ENCODE data around the gene GLIPR1L2. TPM values are rescaled to one million over a fixed set of nuclear protein-coding genes. Genes with fewer than 3 reads are reported as not detected.
"Not testable (repeated sequence)": the region's sequence is repeated elsewhere in the genome, so short reads cannot be mapped to it uniquely, and the experiment has no call there.

The GLIPR1L2 gene
- total RNA-seq, 4 donors from 2014 or later, result 0.17 to 4.5 (median 1.0) TPM

- intact Hi-C loops (cut with DNase I), result no loop called here
- 67% methylated on average over 4 of the region's 4 CpGs for WGBS
- H3K4me1 ChIP-seq, result no peaks in the 10 kb centered on the region
- H3K4me3 ChIP-seq, result no peak overlapping the region
- H3K27me3 ChIP-seq, result peaks cover 0 to 4% (median 0%) of the 10 kb centered on the region in 4 donors
- TF ChIP-seq POLR2AphosphoS5 (IDR thresholded peaks at IDR 0.05), result no peak
- TF ChIP-seq POLR2A (IDR thresholded peaks at IDR 0.05; ENCODE audit: low read depth), result no peak
- no peak for TF ChIP-seq EP300 (IDR thresholded peaks at IDR 0.05)
- TF ChIP-seq, protein P1, sequence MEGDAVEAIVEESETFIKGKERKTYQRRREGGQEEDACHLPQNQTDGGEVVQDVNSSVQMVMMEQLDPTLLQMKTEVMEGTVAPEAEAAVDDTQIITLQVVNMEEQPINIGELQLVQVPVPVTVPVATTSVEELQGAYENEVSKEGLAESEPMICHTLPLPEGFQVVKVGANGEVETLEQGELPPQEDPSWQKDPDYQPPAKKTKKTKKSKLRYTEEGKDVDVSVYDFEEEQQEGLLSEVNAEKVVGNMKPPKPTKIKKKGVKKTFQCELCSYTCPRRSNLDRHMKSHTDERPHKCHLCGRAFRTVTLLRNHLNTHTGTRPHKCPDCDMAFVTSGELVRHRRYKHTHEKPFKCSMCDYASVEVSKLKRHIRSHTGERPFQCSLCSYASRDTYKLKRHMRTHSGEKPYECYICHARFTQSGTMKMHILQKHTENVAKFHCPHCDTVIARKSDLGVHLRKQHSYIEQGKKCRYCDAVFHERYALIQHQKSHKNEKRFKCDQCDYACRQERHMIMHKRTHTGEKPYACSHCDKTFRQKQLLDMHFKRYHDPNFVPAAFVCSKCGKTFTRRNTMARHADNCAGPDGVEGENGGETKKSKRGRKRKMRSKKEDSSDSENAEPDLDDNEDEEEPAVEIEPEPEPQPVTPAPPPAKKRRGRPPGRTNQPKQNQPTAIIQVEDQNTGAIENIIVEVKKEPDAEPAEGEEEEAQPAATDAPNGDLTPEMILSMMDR (IDR thresholded peaks at IDR 0.05), result no peak
- H3K36me3 ChIP-seq, result no peaks in the 10 kb centered on the region
- peaks cover 0 to 19% (median 9%) of the 10 kb centered on the region in 4 donors for H3K9me3 ChIP-seq
- DNase-seq (ENCODE audit: extremely low spot score), result no peak
- no peak overlapping the region for H3K27ac ChIP-seq (replicated peaks in 1 of 4)
Observed at GRCh38 chr12:75438059-75438754, 47.3 kb downstream of the GLIPR1L2 start.

GRCh38 chr12:75439048-75439447, 48.2 kb downstream of the GLIPR1L2 start:
- WGBS, result 81% methylated on average over 2 of the region's 2 CpGs
- Histone ChIP-seq H3K27me3 (peaks cover 0 to 4% (median 0%) of the 10 kb centered on the region in 4 donors), H3K27ac (replicated peaks in 1 of 4) (no peak overlapping the region), H3K4me3 (no peak overlapping the region), H3K36me3 (no peaks in the 10 kb centered on the region), H3K4me1 (no peaks in the 10 kb centered on the region), H3K9me3 (peaks cover 0 to 19% (median 9%) of the 10 kb centered on the region in 4 donors)
- TF ChIP-seq POLR2AphosphoS5 (IDR thresholded peaks at IDR 0.05) (no peak), EP300 (IDR thresholded peaks at IDR 0.05) (no peak), POLR2A (IDR thresholded peaks at IDR 0.05; ENCODE audit: low read depth) (no peak)
- TF ChIP-seq, protein P1 (IDR thresholded peaks at IDR 0.05), result no peak
- DNase-seq (ENCODE audit: extremely low spot score), result no peak
- intact Hi-C loops (cut with DNase I), result no loop called here

DNA sequence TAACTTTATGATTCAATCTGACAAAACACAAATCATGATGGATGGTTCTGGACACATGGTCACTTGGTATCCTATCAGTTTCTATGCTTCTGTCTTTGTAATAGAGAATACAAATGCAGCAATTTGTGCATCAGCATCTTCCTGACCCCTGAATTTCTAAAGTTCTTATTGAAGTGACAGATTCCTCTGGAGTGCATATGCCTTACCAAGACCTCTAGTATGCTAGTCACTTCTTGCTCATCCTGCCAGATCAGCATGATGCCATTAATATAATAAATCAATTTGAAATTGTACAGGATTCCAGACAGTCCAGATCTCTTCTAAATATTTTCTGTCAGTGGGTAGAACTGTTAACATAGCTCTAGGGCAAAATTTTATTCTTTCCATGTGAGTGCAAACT, 49.0 kb downstream of the GLIPR1L2 start:
- Histone ChIP-seq H3K4me3 (no peak overlapping the region), H3K27me3 (peaks cover 0 to 4% (median 0%) of the 10 kb centered on the region in 4 donors), H3K36me3 (no peaks in the 10 kb centered on the region), H3K9me3 (peaks cover 0 to 19% (median 9%) of the 10 kb centered on the region in 4 donors), H3K27ac (replicated peaks in 1 of 4) (no peak overlapping the region), H3K4me1 (no peaks in the 10 kb centered on the region)
- intact Hi-C loops (cut with DNase I), result no loop called here
- TF ChIP-seq, protein P1 (IDR thresholded peaks at IDR 0.05), result no peak
- TF ChIP-seq POLR2AphosphoS5 (IDR thresholded peaks at IDR 0.05), result no peak
- no peak for TF ChIP-seq POLR2A (IDR thresholded peaks at IDR 0.05; ENCODE audit: low read depth)
- TF ChIP-seq EP300 (IDR thresholded peaks at IDR 0.05), result no peak
- DNase-seq (ENCODE audit: extremely low spot score), result no peak

DNA sequence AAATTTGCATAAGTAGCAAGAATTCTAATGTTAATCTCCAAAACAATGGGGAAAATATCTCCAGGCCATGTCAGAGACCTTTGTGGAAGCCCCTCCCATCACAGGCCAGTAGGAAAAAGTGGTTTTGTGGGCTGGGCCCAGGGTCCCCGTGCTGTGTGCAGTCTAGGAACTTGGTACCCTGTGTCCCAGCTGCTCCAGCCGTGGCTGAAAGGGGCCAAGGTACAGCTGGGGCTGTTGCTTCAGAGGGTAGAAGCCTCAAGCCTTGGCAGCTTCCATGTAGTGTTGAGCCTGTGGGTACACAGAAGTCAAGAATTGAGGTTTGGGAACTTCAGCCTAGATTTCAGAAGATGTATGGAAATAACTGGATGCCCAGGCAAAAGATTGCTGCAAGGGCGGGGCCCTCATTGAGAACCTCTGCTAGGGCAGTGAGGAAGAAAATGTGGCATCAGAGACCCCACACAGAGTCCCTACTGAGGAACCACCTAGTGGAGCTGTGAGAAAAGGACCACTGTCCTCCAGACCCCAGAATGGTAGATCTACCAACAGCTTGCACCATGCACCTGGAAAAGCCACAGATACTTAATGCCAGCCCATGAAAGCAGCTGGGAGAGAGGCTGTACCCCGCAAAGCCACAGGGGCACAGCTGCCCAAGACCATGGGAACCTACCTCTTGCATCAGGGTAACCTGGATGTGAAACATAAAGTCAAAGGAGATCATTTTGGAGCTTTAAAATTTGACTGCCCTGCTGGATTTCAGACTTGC, 51.0 kb downstream of the GLIPR1L2 start:
- H3K4me3 ChIP-seq; intact Hi-C loops (cut with DNase I); H3K27me3 ChIP-seq; DNase-seq (ENCODE audit: extremely low spot score); H3K36me3 ChIP-seq; H3K27ac ChIP-seq (replicated peaks in 1 of 4); H3K4me1 ChIP-seq: not testable (repeated sequence)
- H3K9me3 ChIP-seq, result peaks cover 0 to 12% (median 5%) of the 10 kb centered on the region in 4 donors
- 56% methylated on average over 3 of the region's 4 CpGs for WGBS

- not testable (repeated sequence) for DNase-seq (ENCODE audit: extremely low spot score)
Observed at GRCh38 chr12:75442454-75442853, 51.6 kb downstream of the GLIPR1L2 start.

More at GRCh38 chr12:75442454-75442853, 51.6 kb downstream of the GLIPR1L2 start:
- H3K9me3 ChIP-seq; H3K27ac ChIP-seq (replicated peaks in 1 of 4); intact Hi-C loops (cut with DNase I); H3K4me1 ChIP-seq; H3K27me3 ChIP-seq; H3K4me3 ChIP-seq; H3K36me3 ChIP-seq: not testable (repeated sequence)
- WGBS, result 85% methylated on average over 3 of the region's 3 CpGs
